Fibroblast of the conjunctiva (primary cell): ENCODE results near the gene ADSL.

ENCODE experiments used
- DNase-seq: peaks from one replicate; pipeline ENCODE4 v3.0.0-alpha.2; 2010; ENCODE audit warnings: low read depth

ADSL gene

DNA sequence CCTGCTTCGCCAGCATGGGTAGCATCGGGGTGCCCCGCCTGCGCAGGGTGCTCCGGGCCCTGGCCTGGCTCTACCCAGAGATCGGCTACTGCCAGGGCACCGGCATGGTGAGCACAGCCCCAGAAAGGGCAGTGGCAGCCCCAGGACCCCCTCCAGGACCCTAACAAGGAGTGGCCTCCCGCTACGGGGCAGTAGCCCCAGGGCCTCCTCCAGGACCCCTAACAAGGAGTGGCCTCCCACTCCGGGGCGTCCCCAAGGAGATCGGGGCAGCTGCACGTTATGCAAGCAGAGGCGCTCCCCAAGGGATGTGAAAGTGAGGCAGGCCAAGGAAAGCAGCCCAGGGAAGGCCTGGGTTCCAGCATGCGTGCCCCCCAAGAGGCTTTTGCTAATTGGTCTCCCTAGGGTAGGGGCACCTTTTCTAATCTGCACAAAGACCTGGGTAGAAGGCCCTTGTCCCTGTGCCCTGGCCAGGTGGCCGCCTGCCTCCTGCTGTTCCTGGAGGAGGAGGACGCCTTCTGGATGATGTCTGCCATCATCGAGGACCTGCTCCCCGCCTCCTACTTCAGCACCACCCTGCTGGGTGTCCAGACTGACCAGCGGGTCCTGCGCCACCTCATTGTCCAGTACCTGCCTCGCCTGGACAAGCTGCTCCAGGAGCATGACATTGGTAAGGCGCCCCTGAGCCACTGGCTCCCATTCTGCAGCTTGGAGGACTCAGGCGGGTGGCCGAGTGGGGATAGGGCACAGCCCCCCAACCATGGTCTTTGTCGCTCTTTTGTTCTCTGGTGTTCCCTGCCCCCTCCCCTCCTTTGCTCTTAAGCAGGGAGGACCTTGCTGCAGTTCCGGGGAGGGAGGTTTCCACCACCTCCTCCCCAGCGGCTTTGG lies 59.1 kb downstream of the ADSL start:
- no peak for DNase-seq

DNA sequence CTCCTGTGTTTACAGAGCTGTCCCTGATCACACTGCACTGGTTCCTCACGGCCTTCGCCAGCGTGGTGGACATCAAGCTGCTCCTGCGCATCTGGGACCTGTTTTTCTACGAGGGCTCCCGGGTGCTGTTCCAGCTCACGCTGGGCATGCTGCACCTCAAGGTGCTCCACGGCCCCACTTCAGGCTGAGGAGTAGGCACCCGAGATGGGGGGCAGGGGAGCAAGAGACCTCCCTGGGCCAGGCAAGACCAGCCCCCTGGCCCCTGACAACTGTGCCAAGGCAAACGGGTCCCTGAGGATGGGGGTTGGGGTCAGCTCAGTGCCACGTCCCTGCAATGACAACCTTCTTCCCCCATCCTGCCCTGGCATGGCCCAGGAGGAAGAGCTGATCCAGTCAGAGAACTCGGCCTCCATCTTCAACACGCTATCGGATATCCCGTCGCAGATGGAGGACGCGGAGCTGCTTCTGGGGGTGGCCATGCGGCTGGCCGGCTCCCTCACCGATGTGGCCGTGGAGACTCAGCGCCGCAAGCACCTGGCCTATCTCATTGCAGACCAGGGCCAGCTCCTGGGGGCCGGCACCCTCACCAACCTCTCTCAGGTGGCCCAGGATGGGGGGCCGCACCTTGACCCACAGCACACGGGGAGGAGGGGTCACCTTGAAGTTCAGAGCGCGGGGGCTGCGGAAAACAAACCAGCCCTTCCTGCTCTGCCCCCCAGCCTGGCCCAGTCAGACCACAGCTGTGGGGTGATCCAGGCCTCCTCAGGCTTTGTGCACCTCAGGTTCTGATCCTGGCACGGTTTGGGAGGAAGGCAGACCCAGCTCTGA lies 60.0 kb downstream of the ADSL start:
- no peak for DNase-seq

DNA sequence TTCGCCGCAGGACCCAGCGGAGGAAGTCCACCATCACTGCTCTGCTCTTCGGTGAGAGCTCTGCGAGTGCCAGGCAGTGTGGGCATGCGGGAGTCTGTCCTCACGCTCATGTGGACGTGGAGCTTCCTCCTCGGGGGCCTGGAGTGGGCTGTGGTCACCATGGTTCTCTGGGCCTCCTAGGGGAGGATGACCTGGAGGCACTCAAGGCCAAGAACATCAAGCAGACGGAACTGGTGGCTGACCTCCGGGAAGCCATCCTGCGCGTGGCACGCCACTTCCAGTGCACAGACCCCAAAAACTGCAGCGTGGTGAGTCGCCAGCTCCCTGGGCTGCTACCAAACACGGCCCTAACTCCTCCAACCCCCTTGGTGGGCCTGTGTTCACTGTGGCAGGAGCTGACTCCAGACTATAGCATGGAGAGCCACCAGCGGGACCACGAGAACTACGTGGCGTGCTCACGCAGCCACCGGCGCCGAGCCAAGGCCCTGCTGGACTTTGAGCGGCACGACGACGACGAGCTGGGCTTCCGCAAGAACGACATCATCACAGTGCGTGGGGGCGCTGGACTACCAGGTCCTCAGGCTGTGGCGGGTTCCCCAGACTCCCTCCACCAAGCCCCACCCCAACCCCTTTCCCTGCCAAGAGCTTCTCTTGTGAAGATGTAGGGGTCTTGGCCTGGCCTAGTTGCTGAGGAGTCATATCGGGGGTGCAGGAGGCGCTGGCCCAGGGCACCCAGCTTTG lies 60.9 kb downstream of the ADSL start:
- DNase-seq, result no peak

DNA sequence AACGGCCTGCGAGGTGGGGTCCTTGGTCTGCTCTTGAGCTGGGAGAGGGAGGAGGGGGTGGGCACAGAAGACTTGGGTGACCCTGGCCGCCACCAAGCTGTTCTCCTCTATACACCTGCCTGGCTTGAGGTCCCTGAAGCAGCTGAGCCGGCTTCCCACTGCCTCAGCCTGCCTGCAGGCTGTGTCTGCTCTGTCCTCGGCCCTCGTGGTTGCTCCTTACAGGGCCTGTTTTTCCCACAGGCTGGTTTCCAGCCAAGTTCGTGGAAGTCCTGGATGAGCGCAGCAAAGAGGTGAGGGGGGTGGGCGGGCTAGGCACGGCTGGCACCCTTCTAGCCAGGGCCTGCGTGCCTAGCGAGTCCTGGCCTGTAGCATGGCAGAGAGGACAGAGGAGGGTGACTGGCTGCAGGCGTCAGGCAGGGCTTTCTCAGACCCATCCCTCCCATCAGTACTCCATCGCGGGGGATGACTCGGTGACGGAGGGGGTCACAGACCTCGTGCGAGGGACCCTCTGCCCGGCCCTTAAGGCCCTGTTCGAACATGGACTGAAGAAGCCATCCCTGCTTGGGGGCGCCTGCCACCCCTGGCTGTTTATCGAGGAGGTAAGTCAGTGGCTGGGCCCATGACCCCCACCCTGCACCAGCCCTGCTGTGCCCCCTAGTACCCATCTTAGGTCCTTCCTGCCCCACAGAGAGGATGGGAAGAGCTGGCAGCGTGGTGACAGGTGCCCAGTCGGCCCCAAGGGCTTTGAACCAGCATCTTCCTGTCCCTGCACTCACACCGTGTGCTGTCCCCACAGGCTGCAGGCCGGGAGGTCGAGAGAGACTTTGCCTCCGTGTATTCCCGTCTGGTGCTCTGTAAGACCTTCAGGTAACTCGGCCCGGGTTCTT lies 61.8 kb downstream of the ADSL start:
- DNase-seq, result no peak

DNA sequence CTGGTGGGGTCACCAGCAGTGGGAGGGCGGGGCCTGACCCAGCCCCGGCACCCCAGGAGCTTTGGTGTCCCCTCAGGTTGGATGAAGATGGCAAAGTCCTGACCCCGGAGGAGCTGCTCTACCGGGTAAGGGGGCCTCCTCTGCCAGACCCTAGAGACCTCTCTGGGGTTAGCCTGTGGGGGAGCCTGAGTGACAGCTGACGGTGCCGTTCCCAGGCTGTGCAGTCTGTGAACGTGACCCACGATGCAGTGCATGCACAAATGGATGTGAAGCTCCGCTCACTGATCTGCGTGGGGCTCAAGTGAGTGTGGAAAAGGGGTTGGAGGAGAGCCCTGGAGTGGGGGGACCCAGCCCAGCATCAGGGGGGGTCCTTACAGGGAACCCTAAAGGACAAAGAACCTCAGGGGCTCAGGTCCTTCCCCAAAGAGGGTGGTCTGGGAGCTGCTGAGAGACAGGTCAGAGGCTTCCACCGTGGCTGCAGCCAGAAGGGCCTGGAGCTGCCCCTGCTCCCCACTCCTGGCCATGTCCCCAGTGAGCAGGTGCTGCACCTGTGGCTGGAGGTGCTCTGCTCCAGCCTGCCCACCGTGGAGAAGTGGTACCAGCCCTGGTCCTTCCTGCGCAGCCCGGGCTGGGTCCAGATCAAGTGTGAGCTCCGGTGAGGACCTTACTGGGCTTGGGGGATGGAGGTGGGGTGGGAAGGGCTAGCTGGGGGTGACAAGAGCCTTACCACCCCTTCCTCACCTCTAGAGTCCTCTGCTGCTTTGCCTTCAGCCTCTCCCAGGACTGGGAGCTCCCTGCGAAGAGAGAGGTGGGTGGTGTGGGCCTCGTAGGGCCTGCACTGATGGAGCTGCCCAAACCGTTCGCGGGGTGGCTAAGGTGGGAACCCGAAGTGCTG lies 62.7 kb downstream of the ADSL start:
- no peak for DNase-seq

DNA sequence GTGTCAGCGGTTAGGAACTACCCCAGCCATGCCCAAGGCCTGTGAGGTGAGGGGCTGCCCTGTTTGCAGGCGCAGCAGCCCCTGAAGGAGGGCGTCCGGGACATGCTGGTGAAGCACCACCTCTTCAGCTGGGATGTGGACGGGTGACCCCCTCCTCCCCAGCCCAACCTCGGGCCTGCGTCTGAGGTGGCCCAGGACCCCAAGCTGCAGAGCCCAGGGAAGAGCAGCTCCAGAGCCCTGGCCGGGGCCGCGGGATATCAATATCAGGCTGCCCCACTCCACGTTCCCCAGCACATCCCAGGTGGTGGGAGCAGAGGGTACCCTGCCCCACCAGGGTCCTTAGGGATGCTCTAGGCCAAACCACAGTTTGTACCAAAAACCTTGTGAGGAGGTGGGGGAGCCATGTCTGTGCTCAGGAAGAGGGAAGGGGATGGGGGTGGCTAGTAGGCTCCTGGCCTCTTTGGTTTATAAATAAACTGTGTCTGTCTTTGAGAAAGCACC lies 63.4 kb downstream of the ADSL start:
- DNase-seq, result no peak

DNA sequence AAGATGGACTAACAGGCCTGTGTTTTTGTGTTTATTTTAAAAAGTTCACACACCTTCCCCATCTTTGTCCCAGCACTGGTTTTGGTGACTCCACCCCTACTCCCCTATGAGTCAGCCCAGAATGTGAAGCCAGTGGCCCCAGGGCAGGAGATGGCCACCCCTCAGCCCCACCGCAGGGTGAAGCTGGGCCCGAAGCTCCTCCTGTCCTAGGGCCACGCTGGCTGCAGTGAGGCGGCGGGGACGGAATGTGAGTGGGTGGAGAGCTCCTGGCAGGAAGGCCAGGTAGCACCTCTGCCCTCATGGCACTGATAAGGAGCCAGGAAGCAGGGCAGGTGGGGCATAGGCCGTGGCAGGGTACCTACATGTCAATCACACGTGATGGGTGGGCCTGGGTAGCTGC lies 64.0 kb downstream of the ADSL start:
- no peak for DNase-seq

DNA sequence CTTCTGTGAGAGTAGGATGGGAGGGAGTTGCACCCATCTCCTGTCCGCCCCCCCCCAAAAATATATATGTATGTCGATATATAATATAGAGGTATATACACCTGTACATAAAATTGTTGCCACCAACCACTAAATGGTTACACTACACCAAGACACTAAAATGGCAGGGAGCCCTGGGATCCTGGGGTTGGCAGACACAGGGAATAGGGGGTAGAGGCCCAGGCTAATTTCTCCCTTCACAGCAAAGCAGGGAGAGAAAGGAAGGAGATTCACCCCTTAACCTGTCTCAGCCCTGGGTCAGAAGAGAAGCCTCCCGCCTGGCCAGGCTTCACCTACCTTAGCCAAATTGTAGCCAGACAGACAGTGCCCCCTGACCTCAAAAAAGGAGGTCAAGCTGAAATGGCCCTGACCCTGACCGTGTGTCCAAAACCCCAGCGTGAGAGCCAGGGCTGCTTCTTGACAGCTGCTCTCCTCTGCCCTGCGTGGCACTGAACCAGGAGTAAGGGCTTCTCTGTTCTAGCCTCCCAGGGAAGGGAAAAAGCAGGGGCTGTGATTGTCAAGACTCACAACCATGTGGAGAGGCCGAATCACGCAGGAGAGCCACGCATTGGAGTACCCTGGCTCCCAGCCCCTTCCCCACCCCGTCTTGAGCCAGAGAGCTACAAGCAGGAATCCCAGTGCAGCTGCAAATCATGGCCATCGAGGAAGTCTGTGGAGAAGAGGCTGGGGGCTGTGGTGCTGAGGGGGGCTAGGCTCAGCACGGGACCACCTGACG lies 64.6 kb downstream of the ADSL start:
- no peak for DNase-seq

DNA sequence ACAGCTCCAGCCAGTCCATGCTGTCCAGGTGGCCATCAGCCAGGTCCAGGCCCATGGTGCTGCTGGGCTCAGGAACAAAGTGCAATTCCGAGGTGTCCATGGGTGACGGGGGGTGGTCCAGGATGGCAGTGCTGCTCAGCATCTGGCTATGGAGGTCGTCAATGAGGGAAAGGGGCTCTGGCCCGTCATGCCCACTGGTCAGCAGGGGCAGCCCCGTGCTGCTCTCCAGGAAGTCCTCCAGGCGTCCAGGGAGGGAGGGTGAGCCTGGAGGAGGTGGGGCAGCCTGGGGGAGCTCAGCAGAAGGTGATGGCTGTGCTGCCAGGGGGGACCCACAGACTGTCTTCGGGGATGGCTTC lies 65.2 kb downstream of the ADSL start:
- DNase-seq, result no peak

DNA sequence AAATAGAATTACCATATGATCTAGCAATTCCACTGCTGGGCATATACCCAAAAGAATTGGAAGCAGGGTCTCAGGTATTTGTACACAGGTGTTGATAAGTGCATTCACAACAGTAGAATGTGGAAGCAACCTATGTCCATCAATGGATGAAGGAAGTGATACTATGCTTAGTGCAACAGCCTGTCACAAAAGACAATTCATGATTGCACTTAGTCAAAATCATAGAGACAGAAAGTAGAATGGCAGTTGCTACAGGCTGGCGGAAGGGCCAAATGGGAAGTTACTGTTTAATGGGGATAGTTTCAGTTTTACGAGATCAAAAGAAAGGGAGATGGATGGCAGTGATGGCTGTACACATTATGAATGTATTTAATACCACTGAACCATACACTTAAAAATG lies 66.1 kb downstream of the ADSL start:
- no peak for DNase-seq

DNA sequence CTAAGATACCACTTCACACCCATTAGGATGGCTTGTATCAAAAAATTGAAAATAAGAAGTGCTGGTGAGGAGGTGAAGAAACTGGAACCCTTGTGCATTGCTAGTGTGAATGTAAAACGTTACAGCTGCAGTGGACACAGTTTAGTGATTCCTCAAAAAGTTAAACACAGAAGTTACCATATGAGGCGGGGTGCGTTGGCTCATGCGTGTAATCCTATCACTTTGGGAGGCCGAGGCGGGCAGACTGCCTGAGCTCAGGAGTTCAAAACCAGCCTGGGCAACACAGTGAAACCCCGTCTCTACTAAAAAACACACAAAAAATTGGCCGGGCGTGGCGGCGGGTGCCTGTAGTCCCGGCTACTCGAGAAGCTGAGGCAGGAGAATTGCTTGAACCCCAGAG lies 67.6 kb downstream of the ADSL start:
- DNase-seq, result no peak

DNA sequence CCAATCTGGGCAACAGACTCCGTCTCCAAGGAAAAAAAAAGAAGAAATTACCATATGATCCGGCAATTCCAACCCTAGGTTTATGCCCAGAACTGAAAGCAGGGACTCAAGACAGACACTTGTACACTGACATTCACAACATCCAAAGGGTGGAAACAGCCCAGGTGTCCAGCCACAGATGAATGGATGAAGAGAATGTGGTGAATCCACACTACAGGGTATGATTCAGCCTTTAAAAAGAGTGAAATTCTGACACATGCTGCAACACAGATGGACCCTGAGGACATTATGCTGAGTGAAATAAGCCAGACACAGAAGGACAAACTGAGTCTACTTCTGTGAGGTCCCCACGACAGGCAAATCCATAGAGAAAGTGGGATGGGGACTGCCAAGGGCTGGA lies 68.0 kb downstream of the ADSL start:
- no peak for DNase-seq

DNA sequence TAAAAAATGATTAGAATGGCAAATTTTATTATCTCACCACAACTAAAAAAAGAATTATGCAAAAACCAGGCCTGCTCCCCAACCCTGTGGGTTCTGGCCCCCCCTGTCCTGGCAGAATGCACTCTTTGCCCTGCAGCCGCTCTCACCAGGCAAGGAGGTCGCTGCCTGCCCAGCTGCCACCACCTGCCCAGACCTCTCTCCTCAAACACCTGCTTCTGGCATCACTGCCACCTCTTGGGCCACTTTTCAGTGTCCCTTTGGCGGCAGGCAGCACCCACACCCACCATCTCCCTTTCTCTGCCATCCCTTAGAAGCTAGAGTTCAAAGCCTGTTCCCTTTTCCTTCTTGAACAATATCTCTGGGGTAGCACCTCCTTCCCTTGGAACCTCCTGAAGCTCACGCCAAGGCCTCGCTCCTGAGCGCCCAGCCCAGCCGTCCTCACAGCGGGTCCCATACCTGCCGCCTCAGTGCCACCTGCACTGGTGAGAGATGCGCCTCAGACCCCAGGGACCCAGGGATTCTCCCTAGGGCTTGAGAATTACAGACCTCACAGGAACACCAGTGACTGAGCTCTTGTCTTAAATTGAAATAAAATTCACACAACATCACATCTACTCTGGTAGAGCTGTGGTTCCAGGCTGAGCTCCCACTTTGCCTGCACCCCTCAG lies 68.7 kb downstream of the ADSL start:
- DNase-seq, result no peak

DNA sequence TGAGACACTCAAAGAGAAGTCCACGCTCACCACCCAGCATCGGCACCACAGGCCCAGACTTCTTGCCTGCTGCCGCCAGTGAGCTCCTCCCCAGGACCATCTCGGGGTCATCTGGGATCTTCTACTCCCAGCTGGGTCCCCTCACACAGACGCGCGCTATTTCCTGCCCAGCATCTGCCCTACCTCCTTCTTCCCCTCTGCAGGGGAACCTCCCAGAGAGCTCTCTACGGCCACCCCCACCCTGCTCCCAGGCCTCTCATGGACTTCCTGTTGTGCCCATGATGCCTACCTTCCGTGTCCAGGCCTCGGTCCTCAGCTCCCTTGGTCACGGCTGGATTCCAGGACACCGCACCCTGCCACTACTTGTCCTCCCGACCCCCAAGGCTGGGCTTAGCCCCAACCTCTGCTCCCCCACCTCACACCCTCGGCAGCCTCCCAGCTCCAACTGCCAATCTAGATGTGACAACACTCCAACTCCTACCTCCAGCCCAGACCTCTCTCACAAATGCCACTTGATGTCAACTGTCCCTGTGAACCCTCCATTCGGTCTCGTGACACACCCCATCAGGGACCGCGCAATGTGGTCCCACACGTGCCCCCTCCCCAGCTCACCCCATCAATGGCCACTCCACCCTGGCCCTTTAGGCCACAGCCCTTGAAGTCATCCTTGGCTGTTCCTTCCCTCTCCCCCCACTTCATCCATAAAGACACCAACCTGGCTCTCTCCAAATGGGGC lies 69.4 kb downstream of the ADSL start:
- DNase-seq, result no peak

DNA sequence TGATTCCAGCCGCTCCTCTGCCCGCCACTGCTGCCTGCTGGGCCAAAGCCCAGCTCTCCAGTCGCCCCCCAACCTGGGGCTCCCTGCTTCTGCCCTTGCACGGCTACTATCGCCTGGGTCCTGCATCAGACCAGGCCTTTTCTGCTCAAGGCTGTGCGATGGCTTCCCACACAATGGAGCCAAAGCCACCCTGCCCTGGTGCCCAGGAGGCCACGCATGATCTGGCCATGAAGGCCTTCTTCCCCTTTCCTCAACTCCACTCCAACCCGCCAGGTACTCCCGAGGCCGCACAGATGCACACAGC lies 69.9 kb downstream of the ADSL start:
- DNase-seq, result no peak

DNA sequence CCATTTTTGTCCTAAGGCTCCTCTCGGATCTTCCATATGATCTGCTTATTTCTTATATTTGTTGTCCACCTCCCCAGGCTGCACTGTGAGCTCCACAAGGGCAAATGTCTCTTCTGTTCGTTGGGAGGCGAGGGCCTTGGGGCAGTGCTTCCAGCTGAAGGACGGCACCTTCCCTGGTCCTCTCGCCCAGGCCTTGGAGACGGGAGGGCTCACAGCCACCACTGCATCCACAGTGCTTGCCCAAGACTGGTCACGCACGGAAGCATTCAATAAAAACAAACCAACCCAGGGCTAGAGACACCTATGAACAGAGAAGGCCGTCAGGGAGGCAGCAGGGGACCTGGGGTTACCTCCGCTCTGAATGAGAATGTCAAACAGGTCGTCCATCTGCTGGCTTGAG lies 70.3 kb downstream of the ADSL start:
- DNase-seq, result no peak

DNA sequence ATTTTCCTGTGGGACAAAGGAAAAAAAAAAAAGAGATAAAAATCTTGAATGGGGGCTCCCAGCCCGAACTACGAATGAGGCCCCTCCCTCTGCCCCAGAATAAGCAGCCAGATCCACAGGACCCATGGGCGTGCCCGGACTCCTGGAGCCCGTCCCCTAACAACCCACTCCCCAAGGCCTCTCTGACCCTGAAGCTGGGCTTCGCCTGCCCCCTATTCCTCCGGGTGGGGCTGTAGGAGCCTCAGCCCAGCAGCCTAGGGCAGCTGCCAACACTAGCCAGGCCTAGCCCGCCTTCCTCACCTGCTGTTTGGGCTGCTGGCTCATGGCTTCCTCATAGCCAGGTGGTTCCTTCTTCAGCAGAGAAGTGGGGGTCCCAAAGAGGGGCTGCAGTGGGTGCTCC lies 70.7 kb downstream of the ADSL start:
- no peak for DNase-seq

DNA sequence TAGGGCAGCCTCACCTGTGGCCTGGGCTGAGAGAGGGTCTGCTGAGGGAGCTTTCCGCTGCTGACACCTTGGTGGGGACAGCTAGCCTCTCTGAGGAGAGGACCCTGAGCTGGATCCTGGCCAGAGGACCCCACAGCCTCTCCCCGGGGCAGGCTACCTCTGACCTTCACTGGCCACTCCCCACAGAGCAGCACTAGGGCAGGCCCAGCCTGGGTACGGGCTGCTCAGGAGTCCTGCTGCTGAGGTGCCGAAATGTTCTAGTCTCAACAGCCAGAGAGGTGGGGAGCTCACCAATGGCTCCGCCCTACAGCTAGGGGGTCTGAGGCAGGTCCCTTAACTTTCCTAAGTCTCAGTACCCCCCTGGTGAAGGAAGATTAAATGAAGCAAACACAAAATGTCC lies 71.6 kb downstream of the ADSL start:
- DNase-seq, result no peak
